HEK293 (cell line): ENCODE data around the gene SUGP2.

Source experiments
- CTCF ChIA-PET: fragments of 350-600 bp; formaldehyde crosslinking; extraction: SDS; loops from one replicate; lab custom pipeline; 2021; ENCODE audit warnings: antibody characterized with exemption; lab: Yijun Ruan, JAX
- POLR2A ChIA-PET: fragments of 300-600 bp; formaldehyde crosslinking; extraction: SDS; loops from one replicate; lab custom pipeline; 2020; ENCODE audit warnings: antibody characterized with exemption, inconsistent platforms; lab: Yijun Ruan, JAX
- H3K27ac ChIP-seq: fragments of 200-500 bp; sonication (Bioruptor generic); 2 replicates; pipeline ENCODE4 v1.5.1; 2014; ENCODE audit warnings: low read depth, low read length, control low read depth, inconsistent platforms; ENCODE audit errors: extremely low read depth
- H3K36me3 ChIP-seq, 2 experiments: fragments of 200-500 bp in 1 of 2; sonication (Bioruptor generic) in 1 of 2; 1 replicate in 1 of 2; 2 replicates in 1 of 2; pipeline ENCODE4 v1.5.1; 2014 to 2017; ENCODE audit warnings: inconsistent platforms in 2 of 2, low read length in 2 of 2; ENCODE audit not compliant: control insufficient read depth in 2 of 2, insufficient read depth in 1 of 2
- H3K4me1 ChIP-seq: fragments of 200-500 bp; sonication (Bioruptor generic); 2 replicates; pipeline ENCODE4 v1.5.1; 2014; ENCODE audit warnings: mild to moderate bottlenecking, low read length, inconsistent platforms; ENCODE audit not compliant: control insufficient read depth, insufficient read depth
- H3K4me3 ChIP-seq: 2 replicates; pipeline ENCODE4 v1.5.1; 2011; ENCODE audit warnings: low read depth, mild to moderate bottlenecking, control low read depth, low read length, moderate library complexity
- H3K9me3 ChIP-seq: fragments of 200-500 bp; sonication (Bioruptor generic); 2 replicates; pipeline ENCODE4 v1.5.1; 2014; ENCODE audit warnings: low read depth, low read length, inconsistent platforms; ENCODE audit not compliant: control insufficient read depth, insufficient read depth
- OVOL3 ChIP-seq: fragments of 450-650 bp; formaldehyde crosslinking; IDR thresholded peaks from 2 replicates; pipeline ENCODE4 v1.5.1; 2016; ENCODE audit warnings: missing biosample characterization, missing genetic modification characterization
- PBX3 ChIP-seq: sonication (generic); formaldehyde crosslinking; IDR thresholded peaks from 2 replicates; pipeline ENCODE4 v1.8.1; 2022; ENCODE audit warnings: mild to moderate bottlenecking, moderate library complexity, missing genetic modification reagents
- PRDM6 ChIP-seq: fragments of 450-650 bp; formaldehyde crosslinking; IDR thresholded peaks from 2 replicates; pipeline ENCODE4 v1.5.1; 2017; ENCODE audit warnings: missing biosample characterization, missing genetic modification characterization
- SP2 ChIP-seq: fragments of 450-650 bp; formaldehyde crosslinking; IDR thresholded peaks from 2 replicates; pipeline ENCODE4 v1.5.1; 2016; ENCODE audit warnings: missing biosample characterization, missing genetic modification characterization
- YY2 ChIP-seq: fragments of 450-650 bp; formaldehyde crosslinking; IDR thresholded peaks from 2 replicates; pipeline ENCODE4 v1.5.1; 2016; ENCODE audit warnings: missing biosample characterization, missing genetic modification characterization
- ZBTB20 ChIP-seq: fragments of 450-650 bp; formaldehyde crosslinking; IDR thresholded peaks from 2 replicates; pipeline ENCODE4 v1.5.1; 2016; ENCODE audit warnings: missing biosample characterization, missing genetic modification characterization
- ZBTB48 ChIP-seq: fragments of 450-650 bp; formaldehyde crosslinking; IDR thresholded peaks from 2 replicates; pipeline ENCODE4 v1.5.1; 2016; ENCODE audit warnings: missing biosample characterization, missing genetic modification characterization
- ZNF133 ChIP-seq: fragments of 450-650 bp; formaldehyde crosslinking; IDR thresholded peaks from 2 replicates; pipeline ENCODE4 v1.5.1; 2016; ENCODE audit warnings: missing biosample characterization, missing genetic modification characterization
- ZNF140 ChIP-seq: fragments of 450-650 bp; formaldehyde crosslinking; IDR thresholded peaks from 2 replicates; pipeline ENCODE4 v1.5.1; 2016; ENCODE audit warnings: missing biosample characterization, missing genetic modification characterization
- ZNF2 ChIP-seq: fragments of 450-650 bp; formaldehyde crosslinking; IDR thresholded peaks from 2 replicates; pipeline ENCODE4 v1.5.1; 2016; ENCODE audit warnings: missing biosample characterization, missing genetic modification characterization
- ZNF24 ChIP-seq: fragments of 450-650 bp; formaldehyde crosslinking; IDR thresholded peaks from 2 replicates; pipeline ENCODE4 v1.5.1; 2016; ENCODE audit warnings: missing biosample characterization, missing genetic modification characterization
- ZNF311 ChIP-seq: fragments of 450-650 bp; formaldehyde crosslinking; IDR thresholded peaks from 2 replicates; pipeline ENCODE4 v1.5.1; 2017; ENCODE audit warnings: missing biosample characterization, missing genetic modification characterization, borderline replicate concordance
- ZNF335 ChIP-seq: fragments of 450-650 bp; formaldehyde crosslinking; conservative IDR thresholded peaks from 2 replicates; pipeline ENCODE4 v1.5.1; 2016; ENCODE audit warnings: missing biosample characterization, missing genetic modification characterization
- ZNF521 ChIP-seq: fragments of 450-650 bp; formaldehyde crosslinking; IDR thresholded peaks from 2 replicates; pipeline ENCODE4 v1.5.1; 2017; ENCODE audit warnings: missing biosample characterization, mild to moderate bottlenecking, missing genetic modification characterization
- ZNF558 ChIP-seq: fragments of 450-650 bp; formaldehyde crosslinking; IDR thresholded peaks from 2 replicates; pipeline ENCODE4 v1.5.1; 2016; ENCODE audit warnings: missing biosample characterization, missing genetic modification characterization
- ZNF626 ChIP-seq: fragments of 450-650 bp; sonication (Bioruptor Pico); formaldehyde crosslinking; IDR thresholded peaks from 2 replicates; pipeline ENCODE4 v1.5.1; 2018; ENCODE audit warnings: missing biosample characterization, missing genetic modification characterization, inconsistent platforms
- ZNF645 ChIP-seq: fragments of 450-650 bp; formaldehyde crosslinking; IDR thresholded peaks from 2 replicates; pipeline ENCODE4; 2016; ENCODE audit warnings: missing biosample characterization, missing genetic modification characterization
- ZNF664 ChIP-seq: fragments of 450-650 bp; formaldehyde crosslinking; IDR thresholded peaks from 2 replicates; pipeline ENCODE4 v1.5.1; 2016; ENCODE audit warnings: missing biosample characterization, missing genetic modification characterization
- ZNF777 ChIP-seq: fragments of 450-650 bp; formaldehyde crosslinking; IDR thresholded peaks from 2 replicates; pipeline ENCODE4 v1.5.1; 2017; ENCODE audit warnings: missing biosample characterization, missing genetic modification characterization, borderline replicate concordance
- ZNF785 ChIP-seq: fragments of 450-650 bp; formaldehyde crosslinking; IDR thresholded peaks from 2 replicates; pipeline ENCODE4 v1.5.1; 2016; ENCODE audit warnings: missing biosample characterization, missing genetic modification characterization
- ZXDB ChIP-seq: fragments of 450-650 bp; formaldehyde crosslinking; IDR thresholded peaks from 2 replicates; pipeline ENCODE4 v1.5.1; 2016; ENCODE audit warnings: missing biosample characterization, missing genetic modification characterization
- TF ChIP-seq, protein P1 (sequence below): fragments of 450-650 bp; formaldehyde crosslinking; IDR thresholded peaks from 2 replicates; pipeline ENCODE4 v1.5.1; 2016; ENCODE audit warnings: missing biosample characterization, missing genetic modification characterization
- TF ChIP-seq, protein P2 (sequence below): fragments of 450-650 bp; formaldehyde crosslinking; IDR thresholded peaks from 2 replicates; pipeline ENCODE4 v1.5.1; 2016; ENCODE audit warnings: missing biosample characterization, missing genetic modification characterization
- TF ChIP-seq, protein P3 (sequence below): fragments of 450-650 bp; formaldehyde crosslinking; IDR thresholded peaks from 2 replicates; pipeline ENCODE4 v1.5.1; 2016; ENCODE audit warnings: missing biosample characterization, missing genetic modification characterization, low read depth

Gene SUGP2

DNA sequence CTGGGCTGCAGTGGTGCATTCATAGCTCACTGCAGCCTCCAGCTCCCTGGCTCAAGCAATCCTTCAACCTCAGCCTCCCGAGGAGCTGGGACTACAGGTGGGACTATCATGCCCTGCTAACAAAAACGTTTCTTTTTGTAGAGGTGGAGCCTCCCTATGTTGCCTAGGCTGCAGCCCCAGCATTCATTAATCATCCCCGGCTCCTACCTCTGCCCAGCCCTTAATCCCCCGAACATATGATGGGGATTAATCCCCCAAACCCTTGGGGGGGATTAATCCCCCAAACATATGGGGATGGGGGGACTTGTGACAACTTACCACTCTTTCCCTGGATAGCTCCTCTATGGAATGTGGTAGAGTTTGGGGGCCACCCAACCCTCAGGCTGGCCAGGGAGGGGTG lies 45.9 kb downstream of the SUGP2 start (continued):
- TF ChIP-seq ZNF311 (tag by site-specific recombination) (no peak), ZNF24 (tag by site-specific recombination) (no peak), ZNF645 (tag by site-specific recombination) (no peak), ZNF558 (tag by site-specific recombination) (no peak), YY2 (no peak), ZNF626 (tag by site-specific recombination) (no peak)
- TF ChIP-seq, protein P1, sequence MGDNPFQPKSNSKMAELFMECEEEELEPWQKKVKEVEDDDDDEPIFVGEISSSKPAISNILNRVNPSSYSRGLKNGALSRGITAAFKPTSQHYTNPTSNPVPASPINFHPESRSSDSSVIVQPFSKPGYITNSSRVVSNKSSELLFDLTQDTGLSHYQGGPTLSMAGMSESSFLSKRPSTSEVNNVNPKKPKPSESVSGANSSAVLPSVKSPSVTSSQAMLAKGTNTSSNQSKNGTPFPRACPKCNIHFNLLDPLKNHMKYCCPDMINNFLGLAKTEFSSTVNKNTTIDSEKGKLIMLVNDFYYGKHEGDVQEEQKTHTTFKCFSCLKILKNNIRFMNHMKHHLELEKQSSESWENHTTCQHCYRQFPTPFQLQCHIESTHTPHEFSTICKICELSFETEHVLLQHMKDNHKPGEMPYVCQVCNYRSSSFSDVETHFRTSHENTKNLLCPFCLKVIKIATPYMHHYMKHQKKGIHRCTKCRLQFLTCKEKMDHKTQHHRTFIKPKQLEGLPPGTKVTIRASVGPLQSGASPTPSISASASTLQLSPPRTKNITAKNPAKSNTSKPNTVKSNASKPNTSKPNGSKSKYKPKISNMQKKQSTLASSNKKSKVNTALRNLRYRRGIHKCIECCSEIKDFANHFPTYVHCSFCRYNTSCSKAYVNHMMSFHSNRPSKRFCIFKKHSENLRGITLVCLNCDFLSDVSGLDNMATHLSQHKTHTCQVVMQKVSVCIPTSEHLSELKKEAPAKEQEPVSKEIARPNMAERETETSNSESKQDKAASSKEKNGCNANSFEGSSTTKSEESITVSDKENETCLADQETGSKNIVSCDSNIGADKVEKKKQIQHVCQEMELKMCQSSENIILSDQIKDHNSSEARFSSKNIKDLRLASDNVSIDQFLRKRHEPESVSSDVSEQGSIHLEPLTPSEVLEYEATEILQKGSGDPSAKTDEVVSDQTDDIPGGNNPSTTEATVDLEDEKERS (tag by site-specific recombination) = no peak
- TF ChIP-seq, protein P2, sequence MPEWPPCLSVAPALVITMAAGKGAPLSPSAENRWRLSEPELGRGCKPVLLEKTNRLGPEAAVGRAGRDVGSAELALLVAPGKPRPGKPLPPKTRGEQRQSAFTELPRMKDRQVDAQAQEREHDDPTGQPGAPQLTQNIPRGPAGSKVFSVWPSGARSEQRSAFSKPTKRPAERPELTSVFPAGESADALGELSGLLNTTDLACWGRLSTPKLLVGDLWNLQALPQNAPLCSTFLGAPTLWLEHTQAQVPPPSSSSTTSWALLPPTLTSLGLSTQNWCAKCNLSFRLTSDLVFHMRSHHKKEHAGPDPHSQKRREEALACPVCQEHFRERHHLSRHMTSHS = no peak

DNA sequence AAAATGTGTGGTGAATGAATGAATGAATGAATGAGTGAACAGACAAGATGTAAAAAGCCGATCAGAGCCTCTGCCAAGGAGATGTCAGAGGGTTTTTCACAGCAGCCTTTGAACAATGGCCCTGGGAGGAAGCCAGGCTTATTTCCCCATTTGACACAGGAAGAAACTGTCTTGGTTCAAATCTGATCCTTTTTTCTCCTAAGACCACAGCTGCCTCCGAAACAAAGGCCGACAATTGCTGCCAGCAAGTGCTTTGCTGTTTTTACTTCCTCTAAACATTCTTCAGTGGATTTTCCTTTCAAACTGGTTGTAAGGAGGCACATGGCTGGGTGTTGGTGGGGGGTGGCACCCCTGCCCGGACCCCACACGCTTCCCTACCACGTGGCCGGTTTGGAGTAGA lies 48.1 kb downstream of the SUGP2 start:
- Histone ChIP-seq H3K4me3 (no peak overlapping the region), H3K9me3 (no peaks in the 10 kb centered on the region), H3K4me1 (no peaks in the 10 kb centered on the region), H3K27ac (no peak overlapping the region), H3K36me3 (no peaks in the 10 kb centered on the region)
- CTCF ChIA-PET = interaction anchor here (0.6 to 3.0 kb wide), 5 partner anchors 16 to 119 kb away, joined by 3 to 19 read pairs (median 5); no protein-coding TSS in a partner anchor
- POLR2A ChIA-PET = no interaction called here
- no peak for TF ChIP-seq ZXDB (tag by site-specific recombination)
- no peak for TF ChIP-seq SP2 (tag by site-specific recombination)
- no peak for TF ChIP-seq ZNF133
- no peak for TF ChIP-seq ZNF664 (tag by site-specific recombination)
- no peak for TF ChIP-seq ZNF521
- TF ChIP-seq ZNF785 (tag by site-specific recombination) = no peak
- TF ChIP-seq ZNF777 (tag by site-specific recombination) = no peak
- no peak for TF ChIP-seq ZNF335 (tag by site-specific recombination)
- TF ChIP-seq ZNF645 (tag by site-specific recombination) = no peak
- no peak for TF ChIP-seq ZBTB20 (tag by site-specific recombination)
- TF ChIP-seq PRDM6 (tag by site-specific recombination) = no peak
- TF ChIP-seq, protein P3, sequence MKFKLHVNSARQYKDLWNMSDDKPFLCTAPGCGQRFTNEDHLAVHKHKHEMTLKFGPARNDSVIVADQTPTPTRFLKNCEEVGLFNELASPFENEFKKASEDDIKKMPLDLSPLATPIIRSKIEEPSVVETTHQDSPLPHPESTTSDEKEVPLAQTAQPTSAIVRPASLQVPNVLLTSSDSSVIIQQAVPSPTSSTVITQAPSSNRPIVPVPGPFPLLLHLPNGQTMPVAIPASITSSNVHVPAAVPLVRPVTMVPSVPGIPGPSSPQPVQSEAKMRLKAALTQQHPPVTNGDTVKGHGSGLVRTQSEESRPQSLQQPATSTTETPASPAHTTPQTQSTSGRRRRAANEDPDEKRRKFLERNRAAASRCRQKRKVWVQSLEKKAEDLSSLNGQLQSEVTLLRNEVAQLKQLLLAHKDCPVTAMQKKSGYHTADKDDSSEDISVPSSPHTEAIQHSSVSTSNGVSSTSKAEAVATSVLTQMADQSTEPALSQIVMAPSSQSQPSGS (tag by site-specific recombination) = no peak
- no peak for TF ChIP-seq ZBTB48
- TF ChIP-seq ZNF2 (tag by site-specific recombination) = no peak
- TF ChIP-seq ZNF140 (tag by site-specific recombination) = no peak
- no peak for TF ChIP-seq OVOL3 (tag by site-specific recombination)
- no peak for TF ChIP-seq PBX3 (CRISPR knock-in tag)
